GM12878 (cell line): ENCODE measurements around the gene SFXN1. TPM values are rescaled to one million over a fixed set of nuclear protein-coding genes. Genes with fewer than 3 reads are reported as not detected.

Experiments
- BRCA1 ChIP-seq: IDR thresholded peaks from 2 replicates; pipeline ENCODE4 v1.6.1; 2011; ENCODE audit warnings: low read depth, low read length, improper control_type of control experiment
- CBX5 ChIP-seq: sonication (generic); IDR thresholded peaks from 2 replicates; pipeline ENCODE4 v1.6.1; 2016; ENCODE audit warnings: low read depth, moderate library complexity, mild to moderate bottlenecking, inconsistent platforms
- IKZF2 ChIP-seq, 2 experiments: fragments of 450-650 bp; IDR thresholded peaks; 2 replicates each; pipeline ENCODE4 v1.6.1; 2017; ENCODE audit warnings: mild to moderate bottlenecking in 2 of 2, moderate library complexity in 2 of 2
- RBBP5 ChIP-seq: fragments of 200-600 bp; sonication (generic); conservative IDR thresholded peaks from 2 replicates; pipeline ENCODE4 v1.6.1; 2016
- SMARCA5 ChIP-seq: fragments of 450-650 bp; IDR thresholded peaks from 2 replicates; pipeline ENCODE4 v1.6.1; 2017; ENCODE audit warnings: mild to moderate bottlenecking
- ZNF217 ChIP-seq: fragments of 450-650 bp; IDR thresholded peaks from 2 replicates; pipeline ENCODE4 v1.6.1; 2017; ENCODE audit warnings: antibody characterized with exemption, mild to moderate bottlenecking
- polyA plus RNA-seq, 11 experiments: library from polyadenylated mRNA; depleted of rRNA in 4 of 11; unstranded in 6 of 11; stranded (reverse) in 5 of 11; fragments of >200 nt; fragmentation: Nextera tagmentation in 4 of 11; fragmentation: Illumina TruSeq in 1 of 11; extraction: Ambion mirVana in 4 of 11; extraction: Trizol in 1 of 11; gene quantifications; 1 replicate in 1 of 11; 2 replicates in 10 of 11; pipeline versions ENCODE4 v1.2.1 to v1.2.3, GENCODE V29; 2011 to 2016; ENCODE audit warnings: inconsistent platforms in 2 of 11, missing spikeins in 2 of 11, low read depth in 1 of 11
- total RNA-seq, 4 experiments: library from RNA; depleted of rRNA in 3 of 4; stranded (reverse); fragments of >200 nt in 3 of 4; fragmentation: Illumina TruSeq in 1 of 4; extraction: Trizol in 1 of 4; gene quantifications; 2 replicates each; pipeline versions ENCODE4 v1.2.1 to v1.2.3, GENCODE V29; 2013 to 2021
- TF ChIP-seq, protein P1 (sequence below): IDR thresholded peaks from 2 replicates; pipeline ENCODE4 v1.6.1; 2011; ENCODE audit warnings: mild to moderate bottlenecking, low read depth, low read length, moderate library complexity; ENCODE audit not compliant: insufficient replicate concordance
- TF ChIP-seq, protein P2 (sequence below), 3 experiments: IDR thresholded peaks in 2 of 3; conservative IDR thresholded peaks in 1 of 3; 2 replicates each; pipeline ENCODE4 v1.5.1; 2011; ENCODE audit warnings: low read depth in 3 of 3, low read length in 3 of 3, mild to moderate bottlenecking in 3 of 3, control low read depth in 2 of 3, moderate library complexity in 2 of 3, inconsistent platforms in 1 of 3, mixed read lengths in 1 of 3; ENCODE audit not compliant: control insufficient read depth in 2 of 3, insufficient read depth in 1 of 3; ENCODE audit errors: extremely low read depth in 1 of 3
- TF ChIP-seq, protein P3 (sequence below): IDR thresholded peaks from 2 replicates; pipeline ENCODE4 v1.6.1; 2011; ENCODE audit warnings: borderline replicate concordance, low read depth, mild to moderate bottlenecking, moderate library complexity, mixed read lengths, low read length; ENCODE audit not compliant: insufficient read depth; ENCODE audit errors: extremely low read length
- TF ChIP-seq, protein P4 (sequence below): IDR thresholded peaks from 2 replicates; pipeline ENCODE4 v1.6.1; 2012; ENCODE audit warnings: low read depth, low read length, improper control_type of control experiment

Gene SFXN1
- total and polyA plus RNA-seq, 10 of the 15 experiments (the other 5 are each of a cell fraction or from before 2014, with no cell fraction given) = 18.0 to 248 (median 103) TPM

DNA sequence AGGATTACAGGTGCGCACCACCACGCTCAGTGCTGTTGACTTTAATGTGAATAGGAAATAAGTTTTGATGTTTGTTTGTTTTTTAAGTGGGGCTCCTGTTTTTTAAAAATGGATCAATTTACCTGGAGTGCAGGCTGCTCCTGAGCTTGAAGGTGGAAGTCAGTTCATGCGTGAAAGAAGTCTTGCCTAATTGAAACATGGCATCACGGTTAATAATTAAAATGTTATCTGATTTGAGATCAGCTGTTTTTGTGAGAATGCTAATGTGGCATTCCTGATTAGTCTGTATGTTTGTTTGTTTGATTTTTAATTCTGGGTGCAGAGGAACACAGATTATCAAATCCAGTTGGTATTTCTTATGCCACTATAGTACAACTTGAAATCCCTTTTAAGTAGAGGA is 6.5 kb downstream of the SFXN1 start (continued):
- no peak for TF ChIP-seq CBX5
- TF ChIP-seq, protein P1, sequence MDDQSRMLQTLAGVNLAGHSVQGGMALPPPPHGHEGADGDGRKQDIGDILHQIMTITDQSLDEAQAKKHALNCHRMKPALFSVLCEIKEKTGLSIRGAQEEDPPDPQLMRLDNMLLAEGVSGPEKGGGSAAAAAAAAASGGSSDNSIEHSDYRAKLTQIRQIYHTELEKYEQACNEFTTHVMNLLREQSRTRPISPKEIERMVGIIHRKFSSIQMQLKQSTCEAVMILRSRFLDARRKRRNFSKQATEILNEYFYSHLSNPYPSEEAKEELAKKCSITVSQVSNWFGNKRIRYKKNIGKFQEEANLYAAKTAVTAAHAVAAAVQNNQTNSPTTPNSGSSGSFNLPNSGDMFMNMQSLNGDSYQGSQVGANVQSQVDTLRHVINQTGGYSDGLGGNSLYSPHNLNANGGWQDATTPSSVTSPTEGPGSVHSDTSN = no peak
- TF ChIP-seq BRCA1 = no peak
- no peak for TF ChIP-seq RBBP5
- TF ChIP-seq, protein P2, sequence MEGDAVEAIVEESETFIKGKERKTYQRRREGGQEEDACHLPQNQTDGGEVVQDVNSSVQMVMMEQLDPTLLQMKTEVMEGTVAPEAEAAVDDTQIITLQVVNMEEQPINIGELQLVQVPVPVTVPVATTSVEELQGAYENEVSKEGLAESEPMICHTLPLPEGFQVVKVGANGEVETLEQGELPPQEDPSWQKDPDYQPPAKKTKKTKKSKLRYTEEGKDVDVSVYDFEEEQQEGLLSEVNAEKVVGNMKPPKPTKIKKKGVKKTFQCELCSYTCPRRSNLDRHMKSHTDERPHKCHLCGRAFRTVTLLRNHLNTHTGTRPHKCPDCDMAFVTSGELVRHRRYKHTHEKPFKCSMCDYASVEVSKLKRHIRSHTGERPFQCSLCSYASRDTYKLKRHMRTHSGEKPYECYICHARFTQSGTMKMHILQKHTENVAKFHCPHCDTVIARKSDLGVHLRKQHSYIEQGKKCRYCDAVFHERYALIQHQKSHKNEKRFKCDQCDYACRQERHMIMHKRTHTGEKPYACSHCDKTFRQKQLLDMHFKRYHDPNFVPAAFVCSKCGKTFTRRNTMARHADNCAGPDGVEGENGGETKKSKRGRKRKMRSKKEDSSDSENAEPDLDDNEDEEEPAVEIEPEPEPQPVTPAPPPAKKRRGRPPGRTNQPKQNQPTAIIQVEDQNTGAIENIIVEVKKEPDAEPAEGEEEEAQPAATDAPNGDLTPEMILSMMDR (IDR thresholded peaks at IDR 0.05 in 2 of 3, conservative IDR thresholded peaks at IDR 0.05 in 1 of 3; ENCODE audit: control insufficient read depth in 2 of 3, extremely low read depth in 1 of 3, insufficient read depth in 1 of 3, low read depth in 3 of 3, low read length in 3 of 3) = no peak
- TF ChIP-seq ZNF217 = no peak
- TF ChIP-seq, protein P3, sequence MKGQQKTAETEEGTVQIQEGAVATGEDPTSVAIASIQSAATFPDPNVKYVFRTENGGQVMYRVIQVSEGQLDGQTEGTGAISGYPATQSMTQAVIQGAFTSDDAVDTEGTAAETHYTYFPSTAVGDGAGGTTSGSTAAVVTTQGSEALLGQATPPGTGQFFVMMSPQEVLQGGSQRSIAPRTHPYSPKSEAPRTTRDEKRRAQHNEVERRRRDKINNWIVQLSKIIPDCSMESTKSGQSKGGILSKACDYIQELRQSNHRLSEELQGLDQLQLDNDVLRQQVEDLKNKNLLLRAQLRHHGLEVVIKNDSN = no peak
- no peak for TF ChIP-seq IKZF2 (IDR thresholded peaks at IDR 0.05)
- TF ChIP-seq, protein P4, sequence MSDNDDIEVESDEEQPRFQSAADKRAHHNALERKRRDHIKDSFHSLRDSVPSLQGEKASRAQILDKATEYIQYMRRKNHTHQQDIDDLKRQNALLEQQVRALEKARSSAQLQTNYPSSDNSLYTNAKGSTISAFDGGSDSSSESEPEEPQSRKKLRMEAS = no peak
- TF ChIP-seq SMARCA5 = no peak
- TF ChIP-seq, all 136 proteins: peak for 0
